Stimulated activated naive CD8-positive, alpha-beta T cell treated with anti-CD3 and anti-CD28 coated beads, Interleukin-15, amount 100 ng/mL, for 72 hours (primary cell): Measurements from ENCODE around the gene WNT3A.
"Not testable (repeated sequence)": the region's sequence is repeated elsewhere in the genome, so short reads cannot be mapped to it uniquely, and the experiment has no call there.

ENCODE experiments used
- ATAC-seq: fragments of 150-1000 bp; cut with Tn5 transposase; 2 replicates; pipeline ENCODE4 v1.10.0; 2021; ENCODE audit warnings: mild to moderate bottlenecking, moderate library complexity
- DNase-seq, 2 donors: peaks; one replicate each; pipeline ENCODE4 v3.0.0; 2021 to 2022
- H3K27ac Mint-ChIP-seq, 2 donors: one replicate each; pipeline ENCODE4 v1.8.0; 2022; ENCODE audit warnings: mild to moderate bottlenecking in 2 of 2, mixed read lengths in 2 of 2, moderate library complexity in 2 of 2
- H3K27me3 Mint-ChIP-seq: one replicate; pipeline ENCODE4 v1.8.0; 2022; ENCODE audit warnings: mixed read lengths
- H3K4me1 Mint-ChIP-seq: one replicate; pipeline ENCODE4 v1.8.0; 2022; ENCODE audit warnings: mild to moderate bottlenecking, mixed read lengths
- H3K4me3 Mint-ChIP-seq, 2 donors: one replicate each; pipeline ENCODE4 v1.8.0; 2022; ENCODE audit warnings: mild to moderate bottlenecking in 2 of 2, mixed read lengths in 2 of 2, moderate library complexity in 1 of 2
- H3K9me3 Mint-ChIP-seq, 2 donors: one replicate each; pipeline ENCODE4 v1.8.0; 2022; ENCODE audit warnings: mixed read lengths in 2 of 2

Gene WNT3A, protein sequence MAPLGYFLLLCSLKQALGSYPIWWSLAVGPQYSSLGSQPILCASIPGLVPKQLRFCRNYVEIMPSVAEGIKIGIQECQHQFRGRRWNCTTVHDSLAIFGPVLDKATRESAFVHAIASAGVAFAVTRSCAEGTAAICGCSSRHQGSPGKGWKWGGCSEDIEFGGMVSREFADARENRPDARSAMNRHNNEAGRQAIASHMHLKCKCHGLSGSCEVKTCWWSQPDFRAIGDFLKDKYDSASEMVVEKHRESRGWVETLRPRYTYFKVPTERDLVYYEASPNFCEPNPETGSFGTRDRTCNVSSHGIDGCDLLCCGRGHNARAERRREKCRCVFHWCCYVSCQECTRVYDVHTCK

DNA sequence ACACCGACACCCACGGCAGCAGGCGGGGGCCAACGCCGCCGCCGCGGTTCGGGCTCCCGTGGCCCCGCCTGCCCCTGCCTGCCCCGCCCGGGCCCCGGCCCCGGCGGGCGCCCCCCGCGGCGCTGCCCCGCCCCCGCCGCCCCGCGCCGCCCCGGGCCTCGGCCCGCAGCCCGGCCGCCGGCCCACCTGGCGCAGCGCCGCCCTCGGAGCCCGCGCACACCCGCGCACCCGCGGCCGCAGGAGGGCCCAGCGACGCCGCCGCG is at the start of gene WNT3A:
Gene WNT3A, plus strand, starts transcription at position 213 of the 263 bp plus-strand sequence. CDS start 131 bp downstream, outside the sequence.
- DNase-seq (no peak), ATAC-seq (no peak)
- H3K27ac Mint-ChIP-seq, result no peak within 1 kb of the TSS
- peaks cover 89% of the 10 kb centered on the region for H3K27me3 Mint-ChIP-seq
- peaks cover 45% of the 10 kb centered on the region for H3K4me1 Mint-ChIP-seq
- peak within 1 kb of the TSS in 1 of 2 donors; percentile 32 for H3K4me3 Mint-ChIP-seq
- no peaks in the 10 kb centered on the region for H3K9me3 Mint-ChIP-seq

DNA sequence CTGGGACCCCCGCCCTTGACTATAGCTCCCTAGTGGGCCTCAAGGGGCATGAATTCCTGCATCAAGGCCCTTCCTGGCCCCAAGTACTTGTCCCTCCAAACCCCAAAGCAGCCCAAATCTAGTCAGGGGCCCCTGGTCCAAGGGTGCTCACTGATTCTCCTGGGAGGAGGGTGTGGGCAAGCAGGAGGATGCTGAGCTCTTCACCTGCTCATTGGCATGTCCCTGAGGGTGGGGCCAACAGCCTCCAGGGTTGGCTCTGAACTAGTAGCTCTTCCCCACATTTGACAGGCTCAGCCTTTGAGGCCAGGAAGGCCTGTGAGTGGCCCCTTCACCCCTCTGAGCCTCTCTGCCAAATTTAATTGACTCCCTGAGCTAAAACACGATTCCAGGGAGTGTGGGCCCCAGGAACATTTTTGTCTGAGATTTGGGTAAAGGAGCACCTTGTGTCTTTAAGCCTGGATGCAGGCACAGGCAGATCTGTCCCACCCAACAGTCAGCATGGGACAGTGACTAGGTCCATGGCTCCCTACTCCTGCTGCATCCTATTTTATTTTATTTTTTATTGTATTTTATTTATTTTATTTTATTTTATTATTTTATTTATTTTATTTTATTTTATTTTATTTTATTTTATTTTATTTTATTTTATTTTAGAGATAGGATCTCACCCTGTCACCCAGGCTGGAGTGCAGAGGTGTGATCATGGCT is 48.0 kb upstream of the WNT3A start:
- peaks cover 44% of the 10 kb centered on the region for H3K27me3 Mint-ChIP-seq
- peaks cover 7% of the 10 kb centered on the region for H3K4me1 Mint-ChIP-seq
- H3K9me3 Mint-ChIP-seq, result no peaks in the 10 kb centered on the region
- ATAC-seq (no peak), DNase-seq (no peak)
- no peak overlapping the region for H3K27ac Mint-ChIP-seq
- no peak overlapping the region for H3K4me3 Mint-ChIP-seq

DNA sequence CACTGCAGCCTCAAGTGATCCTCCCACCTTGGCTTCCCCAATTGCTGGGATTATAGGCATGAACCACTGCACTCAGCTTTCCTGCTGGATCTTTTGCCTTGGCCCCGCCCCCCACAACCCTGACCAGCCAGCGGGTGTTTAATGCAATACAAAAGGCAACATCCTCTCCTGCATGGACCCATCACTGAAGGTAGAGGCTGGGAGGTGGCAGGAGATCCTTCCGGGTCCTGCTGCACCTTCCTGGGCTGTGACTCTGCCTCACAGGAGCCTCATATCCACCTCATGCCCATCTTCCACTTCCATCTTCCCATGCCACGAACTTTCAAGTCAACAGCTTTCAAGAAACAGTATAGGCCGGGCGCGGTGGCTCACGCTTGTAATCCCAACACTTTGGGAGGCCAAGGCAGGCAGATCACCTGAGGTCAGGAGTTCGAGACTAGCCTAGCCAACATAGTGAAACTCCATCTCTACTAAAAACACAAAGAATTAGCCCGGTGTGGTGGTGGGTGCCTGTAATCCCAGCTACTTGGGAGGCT is 47.4 kb upstream of the WNT3A start:
- H3K4me1 Mint-ChIP-seq, result peaks cover 5% of the 10 kb centered on the region
- no peak overlapping the region for H3K27ac Mint-ChIP-seq
- DNase-seq (no peak), ATAC-seq (no peak)
- H3K27me3 Mint-ChIP-seq, result peaks cover 44% of the 10 kb centered on the region
- no peaks in the 10 kb centered on the region for H3K9me3 Mint-ChIP-seq
- H3K4me3 Mint-ChIP-seq, result no peak overlapping the region

DNA sequence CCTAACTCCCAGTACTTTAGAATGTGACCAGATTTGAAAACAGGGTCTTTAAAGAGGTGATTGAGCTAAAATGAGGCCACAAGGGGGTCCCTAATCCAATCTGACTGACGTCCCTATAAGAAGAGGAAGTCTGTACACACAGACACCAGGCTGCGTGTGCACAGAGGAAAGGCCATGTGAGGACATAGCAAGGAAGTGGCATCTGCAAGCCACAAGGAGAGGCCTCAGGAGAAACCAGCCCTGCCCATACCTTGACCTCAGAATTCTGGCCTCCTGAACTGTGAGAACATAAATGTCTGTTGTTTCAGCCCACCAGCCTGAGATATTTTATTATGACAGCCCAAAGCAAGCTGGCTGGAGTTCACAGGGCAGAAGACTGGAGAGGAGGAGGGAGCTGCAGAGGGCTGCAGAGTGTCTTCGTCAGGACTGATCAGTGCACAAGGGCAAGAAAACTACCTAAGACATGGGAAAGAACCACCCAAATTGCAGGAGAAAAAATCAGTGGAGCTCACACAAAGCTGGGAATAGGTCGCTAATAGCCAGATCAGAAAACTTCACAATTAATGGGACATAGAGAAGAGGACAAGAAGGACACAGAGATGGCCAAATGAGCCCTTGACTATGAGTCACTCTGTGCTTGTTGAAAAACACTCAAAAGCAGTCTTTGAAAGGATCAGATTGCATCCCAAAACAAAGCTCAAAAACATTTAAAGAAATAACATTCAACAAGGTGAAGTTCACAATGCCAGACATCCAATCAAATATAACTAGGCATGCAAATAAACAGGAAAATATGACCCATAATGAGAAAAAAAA is 44.9 kb upstream of the WNT3A start:
- Mint-ChIP-seq H3K4me3 (no peak overlapping the region), H3K27me3 (peaks cover 31% of the 10 kb centered on the region), H3K27ac (peak overlapping the region in 1 of 2 donors; percentile 86), H3K9me3 (no peaks in the 10 kb centered on the region), H3K4me1 (peaks cover 5% of the 10 kb centered on the region)
- ATAC-seq (no peak), DNase-seq (no peak)

DNA sequence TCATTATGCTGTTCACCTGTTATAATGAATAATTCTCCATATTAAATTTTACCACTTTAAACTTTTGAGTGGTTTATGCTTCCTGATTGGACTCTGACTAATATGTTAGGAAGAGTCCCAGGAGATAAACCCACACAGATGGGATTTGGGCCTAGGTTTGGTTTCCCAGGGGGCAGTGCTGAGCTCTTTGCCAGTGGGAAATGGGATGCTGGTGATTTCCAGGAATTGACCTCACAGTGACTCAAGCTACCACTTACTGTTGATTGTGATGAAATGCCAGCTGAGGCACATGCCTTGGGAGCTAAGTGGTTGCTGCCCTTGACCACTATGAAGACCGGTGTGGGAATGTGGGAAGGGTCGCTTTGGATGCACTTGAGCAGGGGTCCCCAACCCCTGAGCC is 40.1 kb upstream of the WNT3A start:
- not testable (repeated sequence) for DNase-seq, H3K4me1 Mint-ChIP-seq, H3K9me3 Mint-ChIP-seq, H3K27me3 Mint-ChIP-seq, H3K4me3 Mint-ChIP-seq, H3K27ac Mint-ChIP-seq, ATAC-seq

DNA sequence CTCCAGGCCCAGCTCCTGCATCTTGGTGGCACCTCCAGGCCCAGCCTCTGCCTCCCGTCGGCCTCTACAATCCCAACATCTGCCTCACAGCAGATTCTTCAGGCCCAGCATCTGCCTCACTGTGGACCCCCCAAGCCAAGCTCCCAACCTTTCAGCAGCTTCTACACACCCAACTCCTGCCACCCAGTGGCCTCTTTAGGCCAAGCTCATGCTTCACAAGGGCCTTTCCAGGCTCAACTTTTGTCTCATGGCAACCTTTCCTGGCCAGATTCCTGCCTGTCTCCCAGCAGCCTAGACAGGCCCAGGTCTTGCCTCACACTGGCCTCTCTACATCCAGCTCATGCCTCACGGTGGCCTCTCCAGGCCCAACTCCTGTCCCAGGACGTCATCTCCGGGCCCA is 39.0 kb upstream of the WNT3A start:
- peak overlapping the region; percentile 55 to 79 for H3K27ac Mint-ChIP-seq
- H3K9me3 Mint-ChIP-seq, H3K4me3 Mint-ChIP-seq, H3K4me1 Mint-ChIP-seq, ATAC-seq, H3K27me3 Mint-ChIP-seq: not testable (repeated sequence)
- peak in 1 of 2 donors; percentile 11 for DNase-seq

DNA sequence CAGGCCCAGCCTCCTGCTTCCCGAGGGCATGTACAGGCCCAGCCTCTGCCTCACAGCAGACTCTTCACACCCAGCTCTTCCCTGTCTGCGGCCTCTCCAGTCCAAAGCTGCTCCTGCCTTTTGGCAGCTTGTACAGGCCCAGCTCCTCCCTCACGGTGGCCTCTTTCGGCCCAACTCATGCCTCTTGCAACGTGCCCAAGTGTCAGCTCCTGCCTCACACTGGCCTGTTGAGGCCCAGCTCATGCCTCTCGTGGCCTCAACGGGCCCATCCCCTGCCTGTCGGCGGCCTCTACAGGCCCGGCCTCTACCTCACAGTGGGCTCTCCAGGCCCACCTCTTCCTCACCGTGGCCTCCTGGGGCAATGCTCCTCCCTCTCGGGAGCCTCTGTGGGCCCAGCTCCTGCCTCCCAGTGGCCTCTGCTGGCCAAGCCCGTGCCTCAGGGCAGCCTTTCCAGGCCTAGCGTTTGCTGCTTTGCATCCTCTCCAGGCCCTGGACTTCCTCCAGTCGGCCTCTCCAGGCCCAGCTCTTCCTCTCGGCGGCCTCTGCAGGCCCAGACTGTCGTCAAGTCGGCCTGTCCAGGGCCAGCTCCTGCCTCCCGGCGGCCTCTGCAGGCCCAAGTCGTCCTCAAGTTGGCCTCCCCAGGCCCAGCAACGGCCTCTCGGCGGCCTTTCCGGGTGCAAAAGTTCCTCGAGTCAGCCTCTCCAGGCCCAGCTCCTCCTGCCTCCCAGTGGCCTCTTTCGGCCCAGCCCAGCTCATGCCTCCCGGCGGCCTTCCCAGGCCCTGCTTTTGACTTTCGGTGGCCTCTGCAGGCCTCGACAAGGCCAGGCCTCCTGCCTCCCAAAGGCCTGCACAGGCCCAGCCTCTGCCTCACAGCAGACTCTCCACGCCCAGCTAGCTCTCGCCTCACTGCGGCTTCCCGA is 36.5 kb upstream of the WNT3A start:
- H3K4me1 Mint-ChIP-seq, DNase-seq, H3K9me3 Mint-ChIP-seq, ATAC-seq, H3K27ac Mint-ChIP-seq, H3K27me3 Mint-ChIP-seq, H3K4me3 Mint-ChIP-seq: not testable (repeated sequence)

DNA sequence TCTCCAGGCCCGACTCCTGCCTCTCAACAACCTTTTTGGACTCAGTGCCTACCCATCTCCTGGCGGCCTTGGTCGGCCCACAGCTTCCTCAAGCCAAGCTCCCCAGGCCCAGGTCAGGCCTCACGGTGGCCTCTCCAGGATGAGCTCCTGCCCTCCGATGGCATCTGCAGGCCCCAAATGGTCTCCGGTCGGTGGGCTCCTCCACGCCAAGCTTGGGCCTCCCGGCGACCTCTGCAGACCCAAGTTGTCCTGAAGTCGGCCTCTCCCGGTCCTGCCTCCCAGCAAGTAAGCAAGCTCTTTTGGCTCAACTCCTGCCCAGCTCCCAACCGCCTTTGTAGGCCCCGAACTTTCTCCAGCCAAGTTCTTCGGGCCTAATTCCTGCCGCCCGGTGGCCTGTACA is 35.6 kb upstream of the WNT3A start:
- H3K4me3 Mint-ChIP-seq, H3K27ac Mint-ChIP-seq, H3K9me3 Mint-ChIP-seq, DNase-seq, H3K27me3 Mint-ChIP-seq, ATAC-seq, H3K4me1 Mint-ChIP-seq: not testable (repeated sequence)

DNA sequence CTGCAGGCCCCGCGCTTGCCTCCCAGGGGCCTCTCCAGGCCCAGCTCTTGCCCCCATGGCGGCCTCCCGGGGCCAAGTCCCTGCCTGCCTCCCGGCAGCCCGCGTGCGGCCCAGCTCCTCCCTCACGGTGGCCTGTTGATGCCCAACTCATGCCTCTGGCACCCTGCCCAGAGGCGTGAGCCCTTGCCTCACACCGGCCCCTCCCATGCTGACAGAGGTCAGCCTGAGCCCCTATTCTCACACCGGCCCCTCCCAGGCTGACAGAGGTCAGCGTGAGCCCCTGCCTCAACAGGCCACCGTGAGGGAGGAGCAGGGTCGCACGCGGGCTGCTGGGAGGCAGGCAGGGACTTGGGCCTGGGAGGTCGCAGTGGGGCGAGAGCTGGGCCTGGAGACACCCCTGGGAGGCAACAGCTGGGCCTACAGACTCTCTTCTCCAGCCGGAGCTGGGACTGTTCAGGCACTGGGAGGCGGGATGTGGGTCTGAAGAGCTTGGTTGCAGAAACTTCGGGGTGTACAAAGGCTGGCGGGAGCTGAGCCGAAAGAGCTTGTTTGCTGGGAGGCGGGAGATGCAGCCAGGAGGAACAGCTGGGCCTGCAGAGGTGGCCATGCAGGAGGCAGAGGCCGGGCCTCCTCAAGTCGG is 35.0 kb upstream of the WNT3A start:
- H3K27ac Mint-ChIP-seq, H3K9me3 Mint-ChIP-seq, H3K4me3 Mint-ChIP-seq, H3K4me1 Mint-ChIP-seq, H3K27me3 Mint-ChIP-seq, DNase-seq, ATAC-seq: not testable (repeated sequence)

DNA sequence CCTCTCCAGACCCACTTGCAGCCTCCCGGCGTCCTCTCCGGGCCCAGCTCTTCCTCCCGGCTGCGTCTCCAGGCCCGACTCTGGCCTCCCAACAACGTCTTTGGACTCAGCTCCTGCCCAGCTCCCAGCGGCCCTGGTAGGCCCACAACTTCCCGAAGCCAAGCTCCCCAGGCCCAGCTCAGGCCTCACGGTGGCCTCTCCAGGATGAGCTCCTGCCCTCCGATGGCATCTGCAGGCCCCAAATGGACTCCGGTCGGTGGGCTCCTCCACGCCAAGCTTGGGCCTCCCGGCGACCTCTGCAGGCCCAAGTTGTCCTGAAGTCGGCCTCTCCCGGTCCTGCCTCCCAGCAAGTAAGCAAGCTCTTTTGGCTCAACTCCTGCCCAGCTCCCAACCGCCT is 34.5 kb upstream of the WNT3A start:
- not testable (repeated sequence) for DNase-seq, ATAC-seq, H3K9me3 Mint-ChIP-seq, H3K27me3 Mint-ChIP-seq, H3K4me3 Mint-ChIP-seq, H3K27ac Mint-ChIP-seq, H3K4me1 Mint-ChIP-seq

DNA sequence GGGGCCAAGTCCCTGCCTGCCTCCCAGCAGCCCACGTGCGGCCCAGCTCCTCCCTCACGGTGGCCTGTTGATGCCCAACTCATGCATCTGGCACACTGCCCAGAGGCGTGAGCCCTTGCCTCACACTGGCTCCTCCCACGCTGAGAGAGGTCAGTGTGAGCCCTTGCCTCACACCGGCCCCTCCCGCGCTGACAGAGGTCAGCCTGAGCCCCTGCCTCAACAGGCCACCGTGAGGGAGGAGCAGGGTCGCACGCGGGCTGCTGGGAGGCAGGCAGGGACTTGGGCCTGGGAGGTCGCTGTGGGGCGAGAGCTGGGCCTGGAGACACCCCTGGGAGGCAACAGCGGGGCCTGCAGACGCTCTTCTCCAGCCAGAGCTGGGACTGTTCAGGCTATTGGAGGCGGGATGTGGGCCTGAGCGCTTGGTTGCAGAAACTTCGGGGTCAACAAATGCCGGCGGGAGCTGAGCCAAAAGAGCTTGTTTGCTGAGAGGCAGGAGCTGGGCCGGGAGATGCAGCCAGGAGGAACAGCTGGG is 33.9 kb upstream of the WNT3A start:
- not testable (repeated sequence) for ATAC-seq, H3K4me1 Mint-ChIP-seq, H3K27ac Mint-ChIP-seq, H3K27me3 Mint-ChIP-seq, H3K4me3 Mint-ChIP-seq, DNase-seq, H3K9me3 Mint-ChIP-seq

DNA sequence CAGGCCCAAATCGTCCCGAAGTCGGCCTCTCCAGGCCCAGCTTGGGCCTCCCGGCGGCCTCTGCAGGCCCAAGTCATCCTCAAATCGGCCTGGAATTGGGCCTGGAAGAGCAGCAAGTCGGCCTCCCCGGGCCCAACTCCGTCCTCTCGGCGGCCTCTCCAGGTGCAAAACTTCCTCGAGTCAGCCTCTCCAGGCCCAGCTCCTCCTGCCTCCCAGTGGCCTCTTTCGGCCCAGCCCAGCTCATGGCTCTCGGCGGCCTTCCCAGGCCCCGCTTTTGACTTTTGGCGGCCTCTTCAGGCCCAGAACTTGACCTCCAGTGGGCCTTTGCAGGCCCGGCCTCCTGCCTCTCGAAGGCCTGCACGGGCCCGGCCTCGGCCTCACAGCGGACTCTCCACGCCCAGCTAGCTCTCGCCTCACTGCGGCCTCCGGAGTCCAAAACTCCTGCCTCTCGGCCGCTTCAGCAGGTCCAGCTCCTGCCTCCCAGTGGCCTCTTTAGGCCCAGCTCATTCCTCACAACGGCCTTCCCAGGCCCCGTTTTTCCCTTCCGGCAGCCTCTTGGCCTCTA is 33.0 kb upstream of the WNT3A start:
- H3K27ac Mint-ChIP-seq, DNase-seq, H3K9me3 Mint-ChIP-seq, H3K4me1 Mint-ChIP-seq, ATAC-seq, H3K4me3 Mint-ChIP-seq, H3K27me3 Mint-ChIP-seq: not testable (repeated sequence)

DNA sequence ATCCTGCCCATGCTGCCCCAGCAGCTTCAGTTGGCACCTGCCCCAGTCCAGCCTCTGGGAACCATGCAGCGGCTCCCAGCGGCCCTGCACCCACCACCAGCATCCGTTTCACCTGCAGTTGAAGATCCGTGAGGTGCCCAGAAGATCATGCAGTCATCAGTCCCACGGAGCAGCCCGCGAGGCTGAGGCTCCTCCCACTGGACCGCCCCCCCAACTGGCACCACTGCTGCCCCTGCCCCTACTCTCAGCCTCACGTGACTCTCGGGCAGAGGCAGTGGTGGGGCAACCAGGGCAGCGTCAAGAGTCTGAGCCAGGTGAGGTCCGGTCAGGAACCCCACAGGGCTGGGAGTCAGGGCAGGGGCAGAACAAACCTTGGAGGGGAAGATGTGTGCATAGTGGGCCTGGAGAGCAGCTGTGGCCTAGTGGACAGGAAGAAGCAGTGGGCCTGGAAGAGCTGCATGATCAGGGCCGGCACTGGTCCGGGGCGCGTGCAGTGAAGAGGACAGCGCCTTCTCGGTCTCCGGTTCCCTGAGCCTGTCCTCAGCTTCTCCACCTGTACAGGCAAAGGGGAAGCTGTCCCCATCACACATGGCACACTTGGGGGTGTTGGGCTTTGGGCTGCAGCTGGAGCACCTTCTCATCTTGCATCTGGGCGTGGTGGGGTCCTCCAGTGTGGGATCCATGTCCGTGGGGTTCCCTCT is 31.1 kb upstream of the WNT3A start:
- not testable (repeated sequence) for H3K4me1 Mint-ChIP-seq, H3K27ac Mint-ChIP-seq, H3K4me3 Mint-ChIP-seq, H3K27me3 Mint-ChIP-seq, ATAC-seq, DNase-seq, H3K9me3 Mint-ChIP-seq

DNA sequence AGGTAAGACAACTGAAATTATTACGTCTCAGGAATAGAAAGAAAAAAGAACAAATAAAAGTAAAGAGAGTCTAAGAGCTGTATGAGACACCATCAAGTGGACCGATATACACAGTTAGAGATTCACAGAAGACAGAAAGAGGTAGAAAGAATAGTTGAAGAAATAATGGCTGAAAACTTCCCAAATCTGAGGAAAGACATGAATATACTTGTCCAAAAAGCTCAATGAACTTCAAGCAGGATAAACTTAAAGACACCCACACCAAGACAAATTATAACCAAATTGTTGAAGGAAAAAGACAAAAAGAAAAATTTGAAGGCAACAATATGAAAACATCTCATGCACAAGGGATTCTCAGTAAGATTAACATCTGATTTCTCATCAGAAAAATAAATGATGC is 19.6 kb upstream of the WNT3A start:
- Mint-ChIP-seq H3K9me3 (peaks cover 8 to 13% of the 10 kb centered on the region in 2 donors), H3K4me1 (no peaks in the 10 kb centered on the region), H3K27ac (no peak overlapping the region), H3K4me3 (no peak overlapping the region), H3K27me3 (peaks cover 43% of the 10 kb centered on the region)
- DNase-seq, result no peak
- ATAC-seq, result no peak
